PC-3 (cell line): ENCODE results near the gene YTHDC1.

ENCODE experiments used
- CTCF ChIP-seq: fragments of 300-600 bp; sonication (generic); conservative IDR thresholded peaks from 2 replicates; pipeline ENCODE4 v1.5.1; 2017; ENCODE audit warnings: antibody characterized with exemption, low read depth, mild to moderate bottlenecking, low read length
- EZH2 ChIP-seq: fragments of 300-600 bp; sonication (generic); IDR thresholded peaks from one replicate; pipeline ENCODE4 v1.6.1; 2017; ENCODE audit warnings: antibody characterized with exemption, mild to moderate bottlenecking, low read length; ENCODE audit not compliant: unreplicated experiment
- EZH2phosphoT487 ChIP-seq: fragments of 300-600 bp; sonication (generic); IDR thresholded peaks from 2 replicates; pipeline ENCODE4 v1.6.1; 2018; ENCODE audit warnings: mild to moderate bottlenecking, antibody characterized with exemption, low read length, borderline replicate concordance

GRCh38 chr4:68316193-68316969 lies 33.5 kb downstream of the YTHDC1 start:
- TF ChIP-seq CTCF (no peak), EZH2phosphoT487 (no peak), EZH2 (no peak)
